ENCODE measurements around the gene MSL3. TPM values are rescaled to one million over a fixed set of nuclear protein-coding genes. Genes with fewer than 3 reads are reported as not detected.
A peak's percentile ranks its signal among the peaks of the same experiment; 100 is the strongest.

Gene MSL3
- polyA plus RNA-seq, 2 of the 4 experiments (the other 2 are of a cell fraction): 32.4 to 51.7 TPM

DNA sequence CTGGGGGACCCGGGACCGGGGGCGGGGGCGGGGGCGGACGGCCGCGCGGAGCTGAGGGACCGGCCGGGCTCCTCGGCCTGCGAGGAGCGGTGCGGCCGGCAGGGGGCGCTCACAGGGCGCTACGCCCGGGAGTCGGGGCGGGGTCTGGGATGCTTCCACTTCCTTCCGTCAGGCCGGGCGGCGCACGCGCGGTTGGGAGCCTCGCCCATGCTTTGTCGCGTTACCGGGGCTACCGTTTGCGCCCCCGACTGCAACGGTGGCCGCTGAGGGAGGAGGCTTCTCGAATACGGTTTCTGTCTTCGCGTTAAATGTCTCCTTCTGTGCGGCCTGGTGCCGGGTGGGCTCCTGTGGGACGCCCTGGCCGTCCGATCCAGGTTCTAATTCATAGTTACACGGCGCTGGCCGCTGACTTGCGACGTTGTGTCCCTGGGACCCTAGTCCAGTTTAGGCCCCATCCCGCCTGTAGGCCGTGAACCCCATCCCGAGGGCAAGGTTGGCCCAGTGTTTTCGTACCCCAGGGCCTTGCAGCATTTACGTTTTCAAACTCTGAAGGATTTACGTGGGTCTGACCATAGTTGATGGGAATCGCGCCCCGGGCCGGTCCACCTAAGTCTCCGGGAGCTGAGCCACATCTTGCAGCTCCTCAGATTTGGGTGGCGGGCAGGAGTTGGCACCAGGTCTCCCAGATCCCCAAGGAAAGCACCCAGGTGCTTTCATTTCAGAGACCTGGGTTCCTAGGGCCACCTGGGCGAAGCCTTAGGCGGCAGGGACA, 549 bp downstream of the MSL3 start (continued):
- TF ChIP-seq, protein P1, sequence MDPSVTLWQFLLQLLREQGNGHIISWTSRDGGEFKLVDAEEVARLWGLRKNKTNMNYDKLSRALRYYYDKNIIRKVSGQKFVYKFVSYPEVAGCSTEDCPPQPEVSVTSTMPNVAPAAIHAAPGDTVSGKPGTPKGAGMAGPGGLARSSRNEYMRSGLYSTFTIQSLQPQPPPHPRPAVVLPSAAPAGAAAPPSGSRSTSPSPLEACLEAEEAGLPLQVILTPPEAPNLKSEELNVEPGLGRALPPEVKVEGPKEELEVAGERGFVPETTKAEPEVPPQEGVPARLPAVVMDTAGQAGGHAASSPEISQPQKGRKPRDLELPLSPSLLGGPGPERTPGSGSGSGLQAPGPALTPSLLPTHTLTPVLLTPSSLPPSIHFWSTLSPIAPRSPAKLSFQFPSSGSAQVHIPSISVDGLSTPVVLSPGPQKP (IDR thresholded peaks at IDR 0.05; ENCODE audit: low read depth, low read length): no peak
- TF ChIP-seq PHF8 (IDR thresholded peaks at IDR 0.05; ENCODE audit: borderline replicate concordance, low read depth) (peak; percentile 63), EP300 (IDR thresholded peaks at IDR 0.05) (no peak), SMC3 (IDR thresholded peaks at IDR 0.05) (peak; percentile 26; the same call in 1 of the 3 replicates), GATA3 (IDR thresholded peaks at IDR 0.05; ENCODE audit: borderline replicate concordance) (no peak), ZC3H11A (IDR thresholded peaks at IDR 0.05) (no peak), JUN (IDR thresholded peaks at IDR 0.05) (peak in 1 of 2 experiments; percentile 14; a peak in 1 of 5 replicates), CHD2 (IDR thresholded peaks at IDR 0.05; ENCODE audit: low read length, partially characterized antibody) (no peak)
- TF ChIP-seq, protein P2, sequence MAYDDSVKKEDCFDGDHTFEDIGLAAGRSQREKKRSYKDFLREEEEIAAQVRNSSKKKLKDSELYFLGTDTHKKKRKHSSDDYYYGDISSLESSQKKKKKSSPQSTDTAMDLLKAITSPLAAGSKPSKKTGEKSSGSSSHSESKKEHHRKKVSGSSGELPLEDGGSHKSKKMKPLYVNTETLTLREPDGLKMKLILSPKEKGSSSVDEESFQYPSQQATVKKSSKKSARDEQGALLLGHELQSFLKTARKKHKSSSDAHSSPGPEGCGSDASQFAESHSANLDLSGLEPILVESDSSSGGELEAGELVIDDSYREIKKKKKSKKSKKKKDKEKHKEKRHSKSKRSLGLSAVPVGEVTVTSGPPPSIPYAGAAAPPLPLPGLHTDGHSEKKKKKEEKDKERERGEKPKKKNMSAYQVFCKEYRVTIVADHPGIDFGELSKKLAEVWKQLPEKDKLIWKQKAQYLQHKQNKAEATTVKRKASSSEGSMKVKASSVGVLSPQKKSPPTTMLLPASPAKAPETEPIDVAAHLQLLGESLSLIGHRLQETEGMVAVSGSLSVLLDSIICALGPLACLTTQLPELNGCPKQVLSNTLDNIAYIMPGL (CRISPR knock-in tag; IDR thresholded peaks at IDR 0.05; ENCODE audit: borderline replicate concordance): no peak

DNA sequence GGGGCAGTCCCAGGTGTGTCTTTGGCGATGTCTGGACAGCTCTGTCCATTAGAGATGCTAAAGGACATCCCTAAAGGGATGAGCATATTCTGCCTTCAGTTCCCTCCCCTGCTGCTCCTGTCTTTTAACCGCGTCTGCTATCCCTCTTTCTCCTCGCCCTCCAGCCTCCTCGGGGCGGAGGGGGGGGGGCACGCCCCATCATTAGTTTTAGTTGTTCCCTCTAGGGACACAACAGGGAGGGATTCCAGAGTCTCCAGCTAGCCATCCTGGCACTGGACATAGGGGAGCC, 1.1 kb downstream of the MSL3 start:
- DNase-seq (ENCODE audit: low read depth in 1 of 2, low spot score in 1 of 2) (no peak), FAIRE-seq (no peak), ATAC-seq (peak; percentile 3 to 33; a peak in 3 of 6 replicates)
- WGBS (ENCODE audit: missing lambda C conversion rate): 0% methylated on average over 7 of the region's 7 CpGs
- peak overlapping the region; percentile 88 for H3K4me2 ChIP-seq
- peak overlapping the region; percentile 94 for H3K27ac ChIP-seq
- CTCF ChIA-PET: interaction anchor here (0.6 to 4.7 kb wide), 3 partner anchors 14 to 1194 kb away, joined by 3 to 35 read pairs (median 4); no protein-coding TSS in a partner anchor
- no peaks in the 10 kb centered on the region for H3K9me3 ChIP-seq
- peaks cover 13% of the 10 kb centered on the region for H3K4me1 ChIP-seq
- POLR2A ChIA-PET: no interaction called here
- 0 out of 2 replicates have a peak, but pooled peaks have one; percentile 19 for TF ChIP-seq POLR2A (IDR thresholded peaks at IDR 0.05; ENCODE audit: low read length)
- TF ChIP-seq CHD2 (IDR thresholded peaks at IDR 0.05; ENCODE audit: low read length, partially characterized antibody): no peak
- peak overlapping the region; percentile 84 for H3K4me3 ChIP-seq

DNA sequence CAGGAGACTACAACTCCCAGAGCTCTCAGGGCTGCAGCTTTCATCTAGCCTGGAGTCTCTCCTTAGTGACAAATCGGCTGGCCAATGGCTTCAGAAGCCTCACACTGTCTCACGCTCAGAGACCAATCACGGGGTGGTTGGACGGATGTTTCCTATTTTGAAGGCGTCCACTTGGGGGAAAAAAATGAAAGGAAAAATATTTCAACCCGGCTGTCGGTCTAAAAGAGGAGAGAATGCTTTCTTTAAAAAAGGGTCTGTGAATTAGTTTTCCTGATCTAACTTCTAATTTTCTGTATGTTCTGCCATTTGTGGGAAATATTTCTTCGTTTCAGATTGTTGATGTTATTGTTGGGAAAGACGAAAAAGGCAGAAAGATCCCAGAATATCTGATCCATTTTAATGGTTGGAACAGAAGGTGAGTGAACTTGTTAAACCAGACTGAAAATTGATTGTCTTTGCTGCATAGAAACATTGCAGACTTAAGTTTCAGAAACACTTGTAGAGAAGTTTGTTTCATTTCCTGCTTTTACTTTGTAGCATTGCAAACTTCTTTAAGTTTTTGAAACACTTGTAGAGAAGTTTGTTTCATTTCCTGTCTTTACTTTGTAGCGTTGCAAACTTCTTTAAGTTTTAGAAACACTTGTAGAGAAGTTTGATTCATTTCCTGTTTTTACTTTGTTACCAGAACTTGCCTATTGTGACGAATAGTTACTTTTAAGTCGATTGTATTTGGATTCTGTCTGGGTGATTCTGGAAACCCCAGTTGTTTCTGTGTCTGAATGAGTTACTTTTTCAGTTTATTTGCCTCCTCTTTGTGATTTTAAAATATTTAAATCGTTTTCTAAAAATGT, 1.6 kb downstream of the MSL3 start:
- H3K4me3 ChIP-seq: peak overlapping the region; percentile 84
- FAIRE-seq (peak; percentile 100), ATAC-seq (peak; percentile 89 to 97), DNase-seq (ENCODE audit: low read depth in 1 of 2, low spot score in 1 of 2) (peak; percentile 84 to 92)
- 2% methylated on average over 13 of the region's 13 CpGs for WGBS (ENCODE audit: missing lambda C conversion rate)
- H3K4me2 ChIP-seq: peak overlapping the region; percentile 88
- H3K9me3 ChIP-seq: no peaks in the 10 kb centered on the region
- ChIA-PET POLR2A (no interaction called here), CTCF (interaction anchor here (0.6 to 4.7 kb wide), 4 partner anchors 10 to 1195 kb away, joined by 3 to 35 read pairs (median 4); no protein-coding TSS in a partner anchor)
- H3K27ac ChIP-seq: peak overlapping the region; percentile 94; a peak in 5 of 6 replicates
- H3K4me1 ChIP-seq: peaks cover 13% of the 10 kb centered on the region
- TF ChIP-seq FOSB (CRISPR knock-in tag; IDR thresholded peaks at IDR 0.05) (no peak), RCOR1 (IDR thresholded peaks at IDR 0.05; ENCODE audit: low read depth, low read length) (no peak)
- TF ChIP-seq, protein P3, sequence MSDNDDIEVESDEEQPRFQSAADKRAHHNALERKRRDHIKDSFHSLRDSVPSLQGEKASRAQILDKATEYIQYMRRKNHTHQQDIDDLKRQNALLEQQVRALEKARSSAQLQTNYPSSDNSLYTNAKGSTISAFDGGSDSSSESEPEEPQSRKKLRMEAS (IDR thresholded peaks at IDR 0.05): 0 out of 2 replicates have a peak, but pooled peaks have one; percentile 15

DNA sequence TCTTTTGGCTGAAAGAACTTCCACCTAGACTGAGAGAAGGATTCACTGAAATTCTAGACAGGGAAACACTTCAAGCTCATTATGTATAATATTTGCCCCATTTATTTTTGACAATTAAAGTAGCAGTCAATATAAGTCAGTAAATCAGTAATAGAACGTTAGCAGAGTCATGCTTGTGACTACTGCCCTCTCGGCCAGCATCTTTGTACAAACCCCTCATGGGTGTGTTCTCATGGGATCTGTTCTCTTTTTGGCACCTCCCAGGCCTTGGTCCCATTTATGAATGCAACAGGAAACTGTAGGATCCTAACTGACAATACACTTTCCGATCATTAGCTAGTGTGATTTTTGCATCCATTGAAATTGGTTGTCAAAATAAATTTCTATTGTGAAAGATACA, 2.9 kb downstream of the MSL3 start:
- no peaks in the 10 kb centered on the region for H3K9me3 ChIP-seq
- whole genome bisulfite sequencing (ENCODE audit: missing lambda C conversion rate): 69% methylated on average over 3 of the region's 3 CpGs
- H3K27ac ChIP-seq: no peak overlapping the region
- FAIRE-seq (no peak), DNase-seq (ENCODE audit: low read depth in 1 of 2, low spot score in 1 of 2) (no peak), ATAC-seq (no peak)
- H3K4me2 ChIP-seq: no peak overlapping the region; the same call in 2 of the 3 replicates
- TF ChIP-seq, protein P2 (CRISPR knock-in tag; IDR thresholded peaks at IDR 0.05; ENCODE audit: borderline replicate concordance): no peak
- TF ChIP-seq ZNF302 (CRISPR knock-in tag; IDR thresholded peaks at IDR 0.05): no peak
- no peak for TF ChIP-seq POLR2AphosphoS2 (conservative IDR thresholded peaks at IDR 0.05; ENCODE audit: low read length)
- TF ChIP-seq NR3C1 (IDR thresholded peaks at IDR 0.05): no peak
- TF ChIP-seq BHLHE40 (IDR thresholded peaks at IDR 0.05; ENCODE audit: low read depth, low read length): no peak
- no peak for TF ChIP-seq PHF8 (IDR thresholded peaks at IDR 0.05; ENCODE audit: borderline replicate concordance, low read depth)
- no peak for TF ChIP-seq ZFP36 (IDR thresholded peaks at IDR 0.05; ENCODE audit: borderline replicate concordance, partially characterized antibody)
- no peak for TF ChIP-seq SMC3 (IDR thresholded peaks at IDR 0.05)
- ChIA-PET POLR2A (no interaction called here), CTCF (interaction anchor here (1.2 kb wide), 1 partner anchor 8 kb away, joined by 3 read pairs; no protein-coding TSS in a partner anchor)
- H3K4me1 ChIP-seq: peaks cover 13% of the 10 kb centered on the region
- no peak overlapping the region for H3K4me3 ChIP-seq
